Measurements from ENCODE around the gene SLC25A12.

- no peak for TF ChIP-seq CTCF (IDR thresholded peaks at IDR 0.05 in 8 of 11, conservative IDR thresholded peaks at IDR 0.05 in 3 of 11)
- TF ChIP-seq POLR2A (IDR thresholded peaks at IDR 0.05), result no peak
These were observed 56.3 kb downstream of the SLC25A12 start for GRCh38 chr2:171837736-171838135.

All from spleen (tissue), 7 donors.